ENCODE measurements around the gene FASTKD3.

FASTKD3 gene

DNA sequence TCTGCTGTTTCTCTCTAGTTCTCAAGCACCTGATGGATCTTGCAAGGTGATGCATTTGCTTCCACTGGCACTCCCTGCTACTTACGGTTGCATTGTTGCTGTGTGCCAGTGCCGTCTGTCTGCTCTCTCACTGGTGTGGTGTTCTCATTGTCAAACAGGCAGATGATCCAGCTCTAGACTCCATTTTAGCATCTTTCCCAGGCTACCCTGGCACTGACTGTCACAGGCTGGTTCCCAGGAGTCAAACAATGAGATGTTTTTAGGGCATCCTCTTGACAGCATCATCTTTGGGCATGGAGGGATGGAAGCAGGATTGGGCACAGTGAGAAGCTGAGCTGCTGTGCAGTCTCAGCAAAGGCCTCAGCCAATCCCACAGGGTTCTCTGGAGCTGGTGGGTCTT is 13.0 kb upstream of the FASTKD3 start:
- no peak for DNase-seq

DNA sequence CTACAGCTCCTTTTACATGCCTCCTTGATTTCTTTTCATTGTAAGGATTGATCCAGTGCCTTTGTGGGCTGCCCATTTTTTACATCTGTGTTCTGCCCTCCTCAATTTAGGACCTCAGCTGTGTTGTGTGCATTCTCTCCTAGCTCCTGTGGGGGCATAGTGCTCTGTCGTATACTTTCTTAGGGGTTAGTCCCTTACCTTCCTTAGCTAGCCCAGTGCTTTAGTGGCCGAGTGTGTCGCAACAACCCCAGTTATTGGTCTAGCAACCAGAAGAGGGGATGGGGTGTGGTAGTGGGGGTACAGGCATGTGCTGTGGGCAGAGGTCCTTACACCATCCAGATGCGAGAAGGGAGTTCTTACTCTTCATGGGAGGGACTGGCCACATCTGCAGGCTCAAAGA is 12.3 kb upstream of the FASTKD3 start:
- DNase-seq: no peak

DNA sequence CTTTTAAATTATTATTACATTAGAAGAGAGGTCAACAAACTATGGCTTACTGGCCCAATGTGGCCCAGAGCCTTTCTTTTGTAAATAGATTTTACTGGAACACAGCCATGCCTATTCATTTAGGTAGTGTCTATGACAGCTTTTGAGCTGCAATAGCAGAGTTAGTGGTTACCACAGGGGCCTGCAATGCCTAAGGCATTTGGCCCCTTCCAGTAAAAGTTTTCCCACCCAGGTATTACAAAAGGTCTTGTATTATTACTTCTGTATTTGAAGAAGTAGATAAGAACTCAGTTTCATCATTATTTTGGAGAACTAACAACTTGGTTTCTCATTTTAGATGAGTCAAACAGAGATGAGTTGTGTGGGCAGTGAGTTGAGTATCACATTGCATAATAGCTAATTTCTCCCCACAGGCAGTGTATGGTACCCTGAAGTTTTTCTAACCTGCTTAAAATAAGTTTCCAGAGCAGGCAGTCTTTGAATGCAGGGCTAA is 9.6 kb upstream of the FASTKD3 start:
- DNase-seq: no peak

DNA sequence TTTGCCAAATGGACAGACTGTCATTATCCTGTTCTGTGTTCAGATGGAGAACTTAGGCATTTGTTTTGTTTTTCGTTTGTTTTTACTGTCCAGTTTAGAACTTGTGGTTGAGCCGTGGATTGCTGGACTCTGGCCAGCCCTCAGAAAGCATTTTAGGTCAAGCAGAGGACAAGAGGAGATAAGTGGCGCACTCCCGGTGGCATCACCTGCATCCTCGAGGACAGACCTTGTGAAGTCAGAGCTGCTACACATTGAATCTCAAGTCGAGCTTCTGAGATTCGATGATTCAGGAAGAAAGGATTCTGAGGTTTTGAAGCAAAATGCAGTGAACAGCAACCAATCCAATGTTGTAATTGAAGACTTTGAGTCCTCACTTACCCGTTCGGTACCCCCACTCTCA is 9.0 kb upstream of the FASTKD3 start:
- no peak for DNase-seq

DNA sequence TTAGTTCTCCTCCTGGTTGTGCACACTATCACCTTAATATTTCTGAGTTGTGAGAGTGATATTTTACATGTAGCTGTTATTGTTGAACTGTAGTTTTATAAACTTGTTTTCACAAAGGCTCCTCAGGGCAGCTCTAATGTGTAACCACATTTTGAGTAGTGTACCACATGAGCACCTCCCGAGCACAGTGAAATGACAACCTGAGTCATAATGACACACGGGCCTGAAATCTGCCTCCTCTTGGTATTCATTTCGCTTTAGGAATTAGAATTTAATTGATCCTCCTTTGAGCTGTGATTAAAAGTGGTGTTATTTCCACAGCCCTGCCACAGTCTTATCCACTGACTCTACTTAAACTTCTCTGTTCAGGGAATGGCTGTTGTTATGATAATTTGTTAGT is 8.0 kb upstream of the FASTKD3 start:
- no peak for DNase-seq

DNA sequence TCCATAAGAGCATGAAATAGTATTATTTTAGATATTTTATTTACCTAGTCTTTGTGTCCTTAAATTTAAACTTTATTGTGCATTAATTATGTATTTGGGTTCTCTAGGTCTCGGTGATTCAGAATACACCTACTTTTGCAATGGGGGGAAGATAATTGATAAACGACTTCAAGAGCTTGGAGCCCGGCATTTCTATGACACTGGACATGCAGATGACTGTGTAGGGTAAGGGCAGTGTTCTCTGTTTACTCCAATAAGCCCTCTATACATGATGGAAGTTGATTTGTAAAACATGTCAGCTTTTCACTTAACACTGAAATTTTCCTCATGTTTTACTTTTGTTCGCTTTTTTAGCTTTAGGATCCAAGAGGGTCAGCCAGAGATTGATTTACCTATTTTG is 6.3 kb upstream of the FASTKD3 start:
- DNase-seq: no peak

DNA sequence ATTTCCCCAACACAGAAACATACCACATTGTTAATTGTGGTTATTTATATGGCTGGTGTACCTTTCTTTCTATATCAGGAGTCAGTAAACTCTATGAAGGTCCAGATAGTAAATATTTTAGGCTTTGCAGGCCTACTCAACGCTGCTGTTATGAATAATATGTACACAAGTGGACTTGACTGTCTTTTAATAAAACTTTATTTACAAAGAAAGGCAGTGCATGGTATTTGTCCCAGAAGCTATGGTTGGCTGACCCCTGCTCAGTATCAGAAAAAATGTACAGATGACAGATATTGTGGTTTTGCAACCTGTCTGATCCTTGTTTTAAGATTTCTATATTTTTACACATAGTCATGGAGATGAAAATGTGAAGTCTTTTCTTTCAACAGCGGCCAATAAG is 5.8 kb upstream of the FASTKD3 start:
- DNase-seq: no peak

DNA sequence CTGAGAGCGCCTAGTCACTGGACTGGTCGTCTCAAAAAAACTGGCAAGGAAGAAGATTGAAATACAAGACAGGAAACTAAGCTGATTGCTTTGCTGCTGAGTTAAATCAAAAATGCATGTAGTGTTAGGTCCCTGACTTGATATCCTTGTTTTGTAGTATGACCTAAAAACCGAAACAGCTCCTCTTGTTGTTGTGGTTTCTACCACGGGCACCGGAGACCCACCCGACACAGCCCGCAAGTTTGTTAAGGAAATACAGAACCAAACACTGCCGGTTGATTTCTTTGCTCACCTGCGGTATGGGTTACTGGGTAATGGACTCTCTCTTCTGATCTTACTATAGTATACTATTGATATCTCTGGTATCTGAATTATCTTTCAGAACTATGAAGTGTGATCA is 4.4 kb upstream of the FASTKD3 start:
- no peak for DNase-seq

DNA sequence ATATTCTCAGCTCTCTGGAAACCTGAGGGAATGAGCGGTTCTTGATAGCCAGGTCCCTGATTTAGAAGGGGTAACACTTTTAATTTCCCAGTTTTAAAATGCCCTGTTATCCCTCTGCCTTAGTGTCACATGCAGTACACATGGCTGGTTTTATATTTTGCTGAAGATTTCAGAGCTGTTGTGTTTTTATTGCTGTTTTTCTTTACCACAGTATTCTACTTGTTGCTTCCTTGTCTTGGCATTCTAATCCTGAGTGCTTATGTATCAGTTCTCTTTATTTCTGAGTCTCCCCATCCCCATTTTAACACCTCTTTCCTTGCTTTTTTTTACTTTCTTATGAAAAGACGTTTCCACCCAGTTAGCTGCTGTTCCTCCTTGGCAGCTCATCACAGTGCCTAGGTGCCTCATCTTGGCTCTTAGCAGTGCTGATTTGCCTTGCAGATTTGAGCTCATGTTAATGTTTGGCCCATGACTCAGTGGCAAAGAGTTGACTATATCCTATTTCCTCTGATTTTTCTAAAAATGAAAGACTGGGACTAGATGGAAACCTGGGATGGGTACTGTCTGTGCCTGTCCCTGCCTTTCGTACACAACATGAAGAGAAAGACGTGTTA is 3.8 kb upstream of the FASTKD3 start:
- no peak for DNase-seq

DNA sequence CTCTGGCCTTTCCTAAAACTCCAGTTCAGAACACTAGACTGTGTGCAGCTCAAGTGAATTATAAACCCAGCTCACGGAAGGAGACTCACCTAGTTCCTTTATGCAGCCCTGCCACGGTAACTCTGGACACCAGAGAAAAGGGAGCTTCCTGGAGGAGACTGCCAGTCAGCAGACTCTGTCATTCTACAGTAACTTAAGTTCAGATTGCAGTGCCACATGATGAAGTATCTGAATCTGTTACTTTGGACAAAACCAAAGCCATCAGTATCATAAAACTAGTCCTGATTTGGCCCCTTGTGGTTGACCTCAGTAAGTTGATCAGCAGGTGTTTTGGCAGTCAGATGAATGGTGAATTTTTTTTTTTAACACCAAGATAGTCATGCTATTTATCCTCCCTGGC is 2.8 kb upstream of the FASTKD3 start:
- DNase-seq: no peak

DNA sequence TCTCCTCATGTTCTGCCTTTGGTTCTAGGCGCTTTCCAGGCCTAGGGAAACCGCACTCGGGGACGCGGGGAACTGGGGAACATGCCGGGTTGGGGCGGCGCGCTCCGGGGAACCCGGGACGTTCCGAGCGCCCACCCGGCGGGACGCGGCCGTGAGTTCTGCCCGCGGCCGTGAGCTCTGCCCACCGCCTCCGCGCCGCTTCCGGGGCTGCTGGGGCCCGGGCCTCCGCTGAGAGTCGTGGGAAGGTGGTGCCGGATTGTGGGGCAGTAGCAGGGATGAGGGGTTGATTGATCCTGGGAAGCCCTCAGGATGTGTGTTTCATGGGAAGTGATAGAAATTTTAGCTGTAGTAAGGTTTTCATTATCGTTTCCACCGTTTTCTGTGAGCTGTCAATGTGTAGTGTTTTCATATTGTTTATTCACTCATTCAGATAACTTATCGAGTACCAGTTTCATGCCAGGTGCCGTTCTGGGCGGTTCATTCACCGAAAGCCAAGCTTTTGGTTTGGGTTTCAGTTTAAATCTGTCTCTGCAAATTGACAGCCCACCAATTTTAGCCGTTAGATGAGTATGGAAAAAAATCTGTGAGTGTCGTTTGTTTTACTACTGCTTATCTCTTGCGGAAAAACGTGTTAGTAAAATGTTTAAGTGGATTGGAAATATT is 774 bp upstream of the FASTKD3 start:
- no peak for DNase-seq

DNA sequence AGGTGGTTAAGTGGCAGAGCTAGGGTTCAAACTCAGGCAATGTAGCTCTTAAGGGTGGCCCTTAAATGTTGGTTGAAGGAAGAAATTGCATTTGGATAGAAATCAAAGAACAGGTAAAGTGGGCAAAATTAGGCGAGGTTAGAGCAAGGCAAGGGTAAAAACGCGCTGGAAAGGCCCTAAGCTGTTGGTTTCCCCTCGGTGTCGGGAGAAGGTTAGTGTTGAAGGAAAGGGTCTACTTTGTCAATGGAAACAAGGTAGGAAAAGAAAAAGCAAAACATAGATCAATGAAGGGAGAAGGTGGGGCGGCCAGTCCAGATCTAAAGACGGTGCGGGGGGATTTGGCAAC is 431 bp downstream of the FASTKD3 start:
- DNase-seq: no peak

DNA sequence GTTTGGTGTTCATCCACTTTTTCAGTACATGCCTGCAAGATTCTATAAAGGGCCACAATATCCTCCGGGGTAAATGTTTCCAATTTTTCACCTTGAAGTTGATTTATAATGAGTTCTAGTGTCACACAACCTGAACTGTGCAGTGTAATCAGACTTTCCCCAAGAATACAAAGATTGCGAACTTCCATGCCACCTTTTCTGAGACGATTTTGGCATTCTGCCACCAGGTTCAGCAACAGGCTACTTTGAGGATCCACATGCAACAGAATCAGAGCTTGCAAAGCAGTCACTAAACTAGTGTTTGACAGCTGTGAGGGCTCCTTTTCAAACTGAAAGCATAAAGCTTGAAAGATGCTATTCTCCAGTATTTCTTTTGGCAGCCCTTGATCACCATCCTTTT is 1.6 kb downstream of the FASTKD3 start:
- no peak for DNase-seq

DNA sequence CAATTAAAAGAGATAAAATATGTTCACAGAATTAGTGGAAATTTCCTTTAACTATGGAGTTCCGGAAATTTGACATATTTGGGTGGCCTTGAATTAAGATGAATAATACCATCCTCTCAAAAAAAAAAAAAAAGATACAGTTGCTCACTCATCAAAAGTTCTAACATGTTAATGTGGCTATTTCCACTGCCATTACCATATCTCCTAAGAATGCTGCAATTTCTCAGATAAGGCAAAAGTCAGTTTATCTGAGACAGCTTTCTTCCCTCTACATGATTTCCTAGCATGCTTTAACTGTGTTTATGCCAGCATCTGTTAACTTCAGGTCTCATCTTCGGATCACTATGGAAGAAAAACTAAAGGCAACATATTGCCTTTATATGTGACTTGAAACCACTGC is 2.6 kb downstream of the FASTKD3 start:
- DNase-seq: no peak

DNA sequence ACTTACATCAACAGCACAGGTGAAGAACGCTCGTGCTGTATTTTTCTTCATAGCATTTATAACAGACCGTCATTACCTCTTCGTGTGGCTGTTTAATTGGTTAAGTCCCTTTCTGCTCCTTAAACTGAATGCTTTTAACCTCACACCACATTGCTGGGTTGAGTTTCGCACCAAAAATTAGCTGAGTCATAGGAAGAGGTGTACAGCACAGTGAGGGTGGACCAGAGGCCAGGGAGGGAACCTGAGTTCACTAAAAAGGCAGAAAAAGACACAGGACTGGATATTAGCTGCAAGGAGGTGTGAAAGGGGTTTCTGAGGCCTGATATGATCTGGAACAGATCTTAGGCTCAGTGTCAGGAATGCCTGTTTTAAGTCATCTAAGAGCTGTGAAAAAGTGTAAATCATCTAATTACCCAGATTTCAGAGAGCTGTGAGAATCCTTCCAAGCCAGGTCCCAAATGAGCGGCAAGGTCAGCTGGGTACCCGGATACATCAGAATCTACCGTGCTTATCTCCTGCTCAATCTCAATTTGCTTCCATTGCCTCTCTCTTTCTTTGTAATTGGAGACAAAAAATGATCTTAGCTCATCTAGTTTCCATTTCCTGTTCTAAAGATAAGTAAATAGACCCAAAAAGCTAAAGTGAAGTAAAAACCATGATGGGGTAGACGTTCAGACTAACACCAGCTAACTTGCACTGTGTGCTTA is 10.8 kb downstream of the FASTKD3 start:
- no peak for DNase-seq

DNA sequence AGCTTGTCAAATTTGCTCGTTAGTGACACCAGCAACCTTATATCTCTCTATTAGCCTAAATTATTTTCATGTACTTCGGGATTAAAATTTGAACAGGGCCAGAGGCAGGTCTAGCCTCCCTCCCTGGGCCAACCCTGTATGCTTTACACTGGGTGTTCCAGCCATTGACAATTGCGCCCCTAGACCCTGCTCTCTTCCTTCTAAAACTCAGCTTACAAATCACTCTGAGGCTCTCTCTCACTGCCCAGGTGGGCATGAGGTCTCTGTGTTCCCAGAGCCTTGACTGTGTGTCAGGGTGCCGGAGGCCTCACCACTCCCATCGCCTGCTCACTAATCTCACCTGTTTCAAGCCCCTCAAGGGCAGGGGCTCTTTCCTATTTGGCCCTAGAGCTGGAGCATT is 11.5 kb downstream of the FASTKD3 start:
- DNase-seq: no peak

DNA sequence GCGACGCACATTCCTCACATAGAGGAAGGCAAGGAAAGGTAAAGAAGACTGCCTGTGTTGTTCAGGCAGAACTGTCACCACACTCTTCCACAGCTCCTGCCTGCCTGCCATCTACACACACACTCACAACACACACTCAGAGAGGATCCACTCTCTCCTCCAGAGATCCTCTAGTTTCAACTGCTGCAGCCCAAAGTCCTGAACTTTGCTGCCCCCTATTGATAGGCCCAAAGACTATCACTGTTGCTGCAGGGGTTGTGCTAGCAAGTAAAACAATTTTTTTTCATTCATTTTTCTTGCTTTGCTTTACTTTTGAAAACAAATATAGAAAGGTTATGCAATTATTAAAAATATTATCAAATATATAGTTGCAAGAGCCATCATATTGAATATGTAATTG is 12.0 kb downstream of the FASTKD3 start:
- no peak for DNase-seq

DNA sequence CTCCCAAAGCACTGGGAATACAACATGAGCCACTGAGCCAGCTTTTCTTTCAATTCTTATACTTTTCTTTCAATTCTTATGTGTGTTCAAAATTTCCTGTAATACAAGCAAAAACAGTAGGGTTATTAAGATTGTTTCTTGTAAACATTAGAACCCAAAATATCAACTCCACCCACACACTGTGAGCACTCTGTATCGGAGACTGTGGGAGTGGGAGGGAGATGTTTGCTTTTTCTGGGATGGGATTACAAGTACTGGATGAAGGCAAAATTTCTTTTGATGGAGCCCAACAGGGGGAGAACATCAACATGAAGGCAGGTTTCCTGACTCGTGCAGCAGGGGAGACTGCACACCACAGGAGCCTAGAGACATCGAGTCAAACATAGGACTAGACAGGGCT is 13.2 kb downstream of the FASTKD3 start:
- DNase-seq: no peak

DNA sequence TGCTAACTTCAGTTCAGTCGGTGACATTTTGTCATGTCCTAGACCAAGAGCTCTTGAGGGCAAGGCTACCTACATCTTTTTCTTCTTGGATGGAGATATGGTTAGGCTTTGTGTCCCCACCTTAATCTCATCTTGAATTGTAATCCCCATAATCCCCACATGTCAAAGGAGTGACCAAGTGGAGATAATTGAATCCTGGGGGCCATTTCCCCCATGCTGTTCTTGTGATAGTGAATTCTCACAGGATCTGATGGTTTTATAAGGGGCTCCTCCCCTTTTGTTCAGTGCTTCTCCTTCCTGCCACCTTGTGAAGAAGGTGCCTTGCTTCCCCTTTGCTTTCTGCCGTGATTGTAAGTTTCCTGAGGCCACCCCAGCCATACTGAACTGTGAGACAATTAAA is 15.8 kb downstream of the FASTKD3 start:
- no peak for DNase-seq

DNA sequence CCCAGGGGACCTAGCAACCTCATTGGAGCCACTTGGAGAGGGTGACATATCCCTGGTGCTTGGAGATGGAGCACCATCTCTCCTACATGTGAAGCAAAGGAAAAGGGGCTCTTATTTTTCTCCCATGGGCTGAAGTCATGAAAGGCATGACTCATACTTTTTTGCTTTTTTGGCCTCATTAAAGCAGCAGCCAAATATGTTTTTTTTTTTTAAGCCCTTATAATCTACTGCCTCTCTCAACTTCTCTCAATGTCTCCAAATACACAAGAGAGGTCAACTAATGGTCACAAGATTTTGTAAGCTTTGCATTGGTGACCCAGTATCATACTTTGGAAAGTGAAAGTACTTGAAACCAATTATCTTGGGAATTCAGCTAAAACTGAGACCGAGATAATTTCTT is 16.3 kb downstream of the FASTKD3 start:
- DNase-seq: no peak

DNA sequence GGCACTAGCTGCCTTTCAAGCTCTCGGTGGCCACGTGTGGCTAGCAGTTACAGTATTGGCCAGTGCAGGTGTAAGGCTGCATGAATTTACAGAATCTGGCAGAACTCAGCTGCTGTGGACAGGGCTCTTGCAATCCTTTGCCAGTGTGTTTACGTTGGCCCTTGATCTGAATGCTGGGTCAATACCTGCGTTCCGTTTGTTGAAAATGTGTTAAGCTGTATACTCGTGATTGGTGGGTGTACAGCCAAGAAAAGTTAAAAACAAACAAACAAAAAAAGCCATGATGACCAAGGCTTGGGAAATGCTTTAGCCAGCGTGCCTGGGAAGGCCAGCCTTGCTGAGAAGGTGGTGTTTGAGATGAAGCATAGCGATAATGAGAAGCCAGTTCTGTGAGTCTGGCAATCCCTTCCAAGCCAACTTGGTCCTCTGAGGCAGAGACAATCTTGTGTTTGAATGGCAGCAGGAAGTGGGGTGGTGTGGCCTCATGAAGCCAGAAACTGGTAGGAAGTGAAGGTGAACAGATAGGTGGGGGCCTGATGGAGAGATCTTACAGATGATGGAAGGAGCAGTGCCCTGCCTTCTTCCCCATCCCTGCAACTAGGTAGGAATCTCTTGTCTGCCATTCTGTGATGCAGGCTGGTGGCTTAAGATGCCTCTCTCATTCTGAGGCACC is 17.1 kb downstream of the FASTKD3 start:
- no peak for DNase-seq

DNA sequence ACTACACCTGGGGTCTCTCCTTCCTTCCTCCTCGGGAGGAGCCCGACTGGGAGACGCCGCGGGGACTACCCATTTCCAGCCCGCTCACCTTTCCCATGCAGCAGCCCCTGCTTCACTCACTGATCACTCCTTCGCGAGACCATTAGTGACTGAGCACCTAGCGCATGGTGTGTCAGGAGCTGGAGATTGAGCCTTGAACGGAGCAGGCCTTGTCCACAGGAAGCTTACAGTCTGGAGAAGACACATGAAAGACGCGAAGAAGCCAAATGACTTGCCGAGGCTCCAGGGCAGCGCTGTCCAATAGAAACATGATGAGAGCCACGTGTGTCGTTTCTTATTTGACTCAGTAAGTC is 17.6 kb downstream of the FASTKD3 start:
- DNase-seq: no peak

DNA sequence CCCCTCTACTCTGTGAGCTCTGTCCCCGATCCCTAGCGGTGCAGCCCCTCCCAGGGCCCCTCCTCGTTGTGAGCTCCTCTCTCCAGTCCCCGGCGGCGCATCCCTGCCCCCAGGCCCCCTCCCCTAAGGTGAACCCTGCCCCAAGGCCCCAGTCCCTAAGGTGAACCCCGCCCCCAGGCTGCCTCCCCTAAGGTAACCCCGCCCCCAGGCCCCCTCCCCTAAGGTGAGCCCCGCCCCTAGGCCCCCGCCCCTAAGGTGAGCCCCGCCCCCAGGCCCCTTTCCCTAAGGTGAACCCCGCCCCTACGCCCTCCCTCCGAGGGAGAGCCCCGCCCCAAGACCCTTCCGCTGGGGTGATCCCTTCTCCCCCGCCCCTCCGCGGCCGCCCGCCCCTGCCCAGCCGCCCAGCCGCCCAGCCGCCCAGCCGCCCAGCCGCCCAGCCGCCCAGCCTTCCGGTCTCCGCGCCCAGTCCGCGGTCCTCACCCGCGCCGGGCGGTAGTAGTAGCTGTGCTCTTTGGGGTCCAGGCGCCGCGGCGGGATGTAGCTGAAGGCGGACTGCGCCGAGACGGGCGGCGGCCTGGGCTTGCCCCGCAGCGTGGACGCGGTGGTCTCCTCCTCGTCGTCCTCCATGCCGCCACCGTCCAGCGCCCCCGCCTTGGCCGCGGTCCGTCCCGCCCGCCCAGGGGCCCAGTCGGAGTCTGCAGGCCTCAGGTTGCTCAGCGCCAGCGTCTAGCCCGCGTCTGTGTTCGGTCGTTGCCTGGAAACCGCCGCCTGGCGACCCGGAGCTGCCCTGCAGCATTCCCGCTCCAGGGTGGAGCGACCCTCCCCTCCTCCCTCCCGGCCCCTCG is 18.2 kb downstream of the FASTKD3 start, which contains the start of gene CFAP90:
Gene CFAP90, minus strand, starts transcription at position 739 of the 845 bp plus-strand sequence. Its CDS starts 112 bp downstream, at position 627.
- peak; percentile 88 for DNase-seq

Data from right kidney (tissue), 1 donor.